Activated T-helper 1 cell treated with Interleukin-2 at 50 U/mL for 16 hours (primary cell): ENCODE data around the gene SSTR3.
"Not testable (repeated sequence)": the region's sequence is repeated elsewhere in the genome, so short reads cannot be mapped to it uniquely, and the experiment has no call there.

ENCODE experiments used
- DNase-seq: peaks from one replicate; pipeline ENCODE4 v3.0.0-alpha.2; 2020; ENCODE audit warnings: low read depth

The SSTR3 gene

GRCh38 chr22:37212174-37212906 lies at the start of gene SSTR3:
Gene SSTR3 (minus strand): TSS chr22:37212477. CDS start chr22:37207803, 4,674 bp downstream.
- no peak for DNase-seq

- peak; percentile 35 for DNase-seq
These were observed 48.6 kb upstream of the SSTR3 start for GRCh38 chr22:37260901-37261336.

- DNase-seq, result no peak
These were observed 48.0 kb upstream of the SSTR3 start for GRCh38 chr22:37260155-37260795.

- no peak for DNase-seq
These were observed 47.3 kb upstream of the SSTR3 start for GRCh38 chr22:37259540-37260029.

- DNase-seq, result no peak
These were observed 46.6 kb upstream of the SSTR3 start for GRCh38 chr22:37258753-37259401.

- DNase-seq, result no peak
These were observed 45.9 kb upstream of the SSTR3 start for GRCh38 chr22:37258005-37258752.

- DNase-seq, result no peak
These were observed 43.9 kb upstream of the SSTR3 start for GRCh38 chr22:37256075-37256726.

GRCh38 chr22:37255558-37256006 lies 43.3 kb upstream of the SSTR3 start:
- DNase-seq, result no peak

GRCh38 chr22:37254867-37255233 lies 42.6 kb upstream of the SSTR3 start:
- no peak for DNase-seq

GRCh38 chr22:37254209-37254866 lies 42.1 kb upstream of the SSTR3 start:
- no peak for DNase-seq

- DNase-seq, result no peak
These were observed 40.9 kb upstream of the SSTR3 start for GRCh38 chr22:37253126-37253660.

GRCh38 chr22:37251836-37252235 lies 39.6 kb upstream of the SSTR3 start:
- not testable (repeated sequence) for DNase-seq

- DNase-seq, result no peak
These were observed 37.7 kb upstream of the SSTR3 start for GRCh38 chr22:37249986-37250385.

- DNase-seq, result no peak
These were observed 36.0 kb upstream of the SSTR3 start for GRCh38 chr22:37248251-37248650.

- DNase-seq, result no peak
These were observed 33.5 kb upstream of the SSTR3 start for GRCh38 chr22:37245740-37246139.

GRCh38 chr22:37244922-37245722 lies 32.8 kb upstream of the SSTR3 start:
- DNase-seq, result no peak

- peak; percentile 83 for DNase-seq
These were observed 32.0 kb upstream of the SSTR3 start, which contains the start of gene RAC2 for GRCh38 chr22:37244114-37244921. Gene RAC2 (minus strand): TSS chr22:37244269. CDS start chr22:37244148, 121 bp downstream.

GRCh38 chr22:37243402-37244113 lies 31.3 kb upstream of the SSTR3 start:
- DNase-seq, result no peak
